GM18873 (cell line): ENCODE measurements around the gene PDGFB.

Source experiments
- ATAC-seq: cut with Tn5 transposase; IDR thresholded peaks from one replicate; pipeline ENCODE4 v1.9.1; 2021; ENCODE audit warnings: mild to moderate bottlenecking, moderate library complexity, moderate number of reproducible peaks; ENCODE audit not compliant: unreplicated experiment, low FRiP score

Gene PDGFB

DNA sequence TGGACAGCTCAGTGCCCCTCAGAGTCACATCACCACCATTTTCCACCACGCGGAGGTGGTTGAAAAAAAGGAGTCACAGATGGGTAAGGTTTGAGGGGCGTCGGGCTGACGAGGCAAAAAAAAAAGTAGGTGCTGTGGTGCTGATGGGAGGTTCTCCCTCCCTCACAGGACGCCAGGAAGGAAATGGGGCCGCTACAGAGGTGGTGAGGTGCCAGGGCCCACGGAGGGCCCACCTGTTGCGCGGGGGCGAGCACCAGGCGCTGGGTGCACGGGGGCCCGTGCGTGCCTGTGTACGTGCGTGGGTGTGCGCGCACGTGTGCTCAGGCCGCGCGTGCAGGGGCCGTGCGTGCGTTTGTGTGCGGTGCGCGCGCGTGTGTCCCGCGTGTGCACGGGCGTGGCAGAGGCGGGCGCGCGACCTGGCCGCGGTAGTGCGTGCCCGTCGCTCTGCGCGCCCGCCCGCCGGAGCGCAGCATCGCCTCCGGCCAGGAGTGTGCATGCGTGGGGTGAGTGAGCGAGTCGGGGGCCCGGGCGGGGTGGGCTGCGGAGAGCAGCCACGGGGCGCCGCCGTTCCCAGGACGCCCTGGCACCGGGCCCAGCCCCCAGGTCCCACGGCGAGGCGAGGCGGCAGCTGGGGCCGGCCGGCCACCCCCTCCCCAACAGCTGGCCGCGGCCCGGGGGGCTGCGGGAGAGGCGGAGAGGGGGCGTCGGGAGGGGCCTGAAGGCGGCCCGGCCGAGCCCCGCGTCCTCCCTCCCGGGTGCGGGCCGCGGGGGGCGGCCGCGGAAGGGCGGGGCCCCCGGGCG, 2.8 kb downstream of the PDGFB start:
- no peak for ATAC-seq

- no peak for ATAC-seq
These were observed 3.7 kb downstream of the PDGFB start for GRCh38 chr22:39240831-39241793.

GRCh38 chr22:39239561-39240423, 5.0 kb downstream of the PDGFB start:
- no peak for ATAC-seq

GRCh38 chr22:39238966-39239505, 5.7 kb downstream of the PDGFB start:
- no peak for ATAC-seq

DNA sequence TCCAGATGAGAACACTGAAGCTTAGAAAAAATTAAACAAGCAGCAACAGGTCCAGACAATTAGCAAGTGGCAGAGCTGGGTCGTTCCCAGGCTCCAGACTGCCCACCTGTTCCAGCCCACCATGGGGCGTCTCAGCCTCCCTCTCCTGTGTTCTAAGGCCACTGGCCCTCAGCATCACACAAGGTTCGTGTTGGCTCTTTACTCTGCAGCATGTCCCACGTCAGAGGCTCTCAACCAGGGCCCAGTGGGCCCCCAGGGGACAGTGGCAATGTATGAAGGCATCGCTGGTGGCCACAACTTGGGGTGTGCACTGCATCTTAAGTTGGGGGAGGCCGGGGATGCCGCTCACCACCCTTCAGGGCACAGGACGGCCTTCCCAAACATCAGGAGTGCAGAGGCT, 6.2 kb downstream of the PDGFB start:
- no peak for ATAC-seq

- ATAC-seq: no peak
These were observed 6.7 kb downstream of the PDGFB start for GRCh38 chr22:39238101-39238466.

DNA sequence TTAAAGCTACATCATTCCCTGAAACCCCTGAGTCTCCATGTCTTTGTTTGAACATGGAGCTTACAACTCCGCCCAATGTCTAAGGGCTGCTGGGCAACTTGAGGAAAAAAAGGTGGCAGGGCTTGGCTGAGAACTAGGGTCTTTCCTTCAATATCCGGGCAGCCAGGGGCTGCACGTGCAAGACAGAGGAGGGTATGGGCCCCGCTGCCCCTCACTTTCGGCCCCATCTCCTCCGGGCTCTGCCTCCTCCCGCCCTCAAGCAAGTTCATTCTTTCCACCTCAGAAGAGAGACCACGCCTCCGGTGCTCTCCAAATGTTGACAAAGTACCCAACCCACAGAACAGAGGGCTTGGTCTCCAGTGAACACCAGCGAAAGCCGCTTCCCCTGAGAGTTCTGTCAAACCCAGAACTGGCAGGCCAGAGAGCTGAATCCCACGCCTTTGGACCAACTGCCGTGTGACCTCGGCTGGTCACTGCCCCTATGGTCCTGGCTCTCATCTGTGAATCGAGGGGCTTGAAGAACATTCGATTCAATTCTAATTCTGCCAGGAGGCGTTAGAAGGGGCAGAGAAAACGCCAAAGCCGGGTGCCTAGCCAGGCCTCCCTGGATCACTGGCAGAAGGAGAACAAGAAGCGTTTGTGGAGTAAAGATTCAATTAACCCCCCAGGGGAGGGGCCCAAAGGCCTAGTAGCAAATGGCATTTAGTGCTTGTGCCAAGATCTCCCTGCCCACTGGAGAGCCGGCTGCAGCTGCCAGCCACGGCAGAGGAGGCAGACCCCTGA, 7.3 kb downstream of the PDGFB start:
- ATAC-seq: no peak

DNA sequence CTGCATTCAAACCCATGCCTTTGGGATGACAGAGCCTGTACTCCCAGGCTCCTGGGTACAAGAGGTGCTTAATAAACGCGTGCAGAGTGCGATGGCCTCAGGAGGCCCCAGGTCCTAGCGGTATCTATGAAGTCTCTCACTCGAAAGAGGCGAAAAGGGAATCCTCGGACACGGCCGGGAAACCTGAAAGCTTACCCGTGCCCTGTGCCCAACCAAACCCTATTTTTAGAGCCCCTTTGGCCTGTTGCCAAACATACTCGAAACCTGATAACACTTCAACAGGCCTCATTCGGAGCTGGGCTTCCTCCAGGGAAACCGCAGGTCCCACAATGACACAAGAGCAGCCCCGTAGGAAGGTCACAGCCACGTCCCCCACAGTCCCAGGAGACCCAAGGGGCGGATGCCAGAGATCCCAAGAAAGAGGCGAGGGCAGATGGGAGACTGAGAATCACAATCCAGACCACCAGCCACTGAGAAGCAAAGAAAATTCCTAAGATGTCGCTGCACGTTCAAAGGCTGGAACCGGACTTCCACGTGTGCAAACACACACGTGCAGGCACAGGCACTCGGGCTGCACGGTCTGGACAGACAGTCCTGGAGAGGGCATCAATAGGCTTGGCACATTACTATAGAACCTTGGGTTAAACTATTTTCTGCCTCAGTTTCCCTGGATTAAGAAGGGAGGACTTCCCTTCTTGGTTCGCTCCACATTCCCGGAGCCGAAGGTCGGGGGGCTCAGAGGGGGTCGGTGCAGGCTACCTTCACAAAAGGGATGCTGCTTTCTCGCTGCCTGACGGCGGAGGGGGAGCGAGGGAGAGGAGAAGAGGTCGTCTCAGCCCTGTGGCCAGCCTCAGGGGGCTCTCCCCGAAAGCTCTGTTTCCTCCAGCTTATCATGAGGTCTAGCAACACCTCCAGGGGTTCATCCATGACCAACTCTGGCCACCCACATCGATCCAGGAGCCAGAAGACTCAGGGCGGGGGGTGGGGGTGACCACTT, 8.2 kb downstream of the PDGFB start:
- no peak for ATAC-seq

DNA sequence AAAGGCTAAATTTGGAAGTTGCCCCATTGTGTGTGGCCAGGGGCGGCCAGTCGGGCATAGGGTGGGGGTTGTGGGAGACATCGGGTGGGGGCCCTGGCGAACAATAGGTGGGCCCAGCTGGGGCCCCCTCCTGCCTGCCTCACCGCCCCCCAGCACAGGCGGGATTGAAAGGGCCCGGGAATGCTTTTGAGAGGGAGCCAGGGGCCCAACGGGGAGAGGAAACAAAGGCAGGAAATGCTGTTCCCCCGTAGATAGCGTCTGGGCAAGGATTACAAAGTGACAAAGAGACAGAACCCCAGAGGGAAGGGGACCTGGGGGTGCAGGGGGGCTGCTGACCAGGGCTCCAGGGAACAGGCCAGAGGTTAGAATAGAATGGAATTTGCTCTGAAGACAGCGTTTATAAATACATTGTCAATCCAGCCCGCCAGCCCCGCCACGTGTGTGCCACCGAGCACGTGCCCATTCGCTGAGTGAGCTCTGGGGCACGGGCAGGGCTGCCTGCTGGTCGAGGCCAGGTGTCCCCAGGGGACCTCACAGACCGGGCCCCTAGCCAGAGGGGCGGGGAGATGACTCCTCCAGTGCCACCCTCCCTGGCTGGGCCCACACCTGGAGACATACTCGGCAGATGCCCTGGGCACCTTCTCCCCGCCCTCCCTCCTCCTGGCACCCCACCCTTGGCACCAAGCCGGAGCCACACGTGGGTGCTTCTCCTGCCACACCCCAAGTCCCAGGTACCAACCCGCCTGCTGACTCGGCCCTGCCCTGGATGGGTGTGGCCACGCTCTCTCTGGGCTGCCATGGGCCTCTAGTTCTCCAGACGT, 9.7 kb downstream of the PDGFB start:
- ATAC-seq: no peak

- ATAC-seq: no peak
These were observed 10.4 kb downstream of the PDGFB start for GRCh38 chr22:39234472-39234787.

DNA sequence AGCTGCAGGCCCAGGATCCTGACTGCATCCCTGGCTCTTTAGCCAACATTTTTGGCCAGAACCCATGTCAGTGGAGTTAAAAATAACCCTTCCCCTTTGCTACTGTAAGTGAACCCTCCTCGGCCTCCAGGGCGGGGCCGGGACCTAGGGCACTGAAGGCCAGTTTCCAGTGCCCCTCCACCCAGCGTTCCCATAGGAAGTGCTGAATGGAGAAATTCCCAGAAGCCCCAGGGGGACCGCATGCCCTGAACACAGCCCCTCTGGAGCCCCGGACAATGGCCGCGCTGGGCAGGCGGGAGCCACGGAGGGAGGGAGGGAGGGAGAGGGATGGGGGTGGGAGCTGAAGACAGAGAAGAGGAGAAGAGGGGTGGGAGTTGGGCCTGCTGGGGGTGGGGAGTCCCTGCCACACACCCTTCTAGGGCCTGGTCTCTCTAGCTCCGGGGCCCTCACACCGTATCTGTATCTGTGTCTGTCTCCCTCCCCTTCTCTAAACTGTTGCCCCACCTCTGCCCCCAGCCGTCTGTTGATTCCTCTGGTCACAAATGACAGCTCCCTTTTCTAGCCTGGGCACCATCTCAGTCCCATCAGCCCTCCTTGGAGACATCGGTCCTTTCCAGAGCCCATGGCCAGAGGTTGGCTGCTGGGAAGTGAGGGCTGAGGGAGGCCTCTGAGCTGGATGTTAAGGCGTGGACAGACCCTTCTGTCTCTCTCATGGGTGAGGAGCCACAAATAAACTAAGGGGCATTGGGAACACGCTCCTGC, 10.9 kb downstream of the PDGFB start:
- ATAC-seq: no peak

- no peak for ATAC-seq
These were observed 11.7 kb downstream of the PDGFB start for GRCh38 chr22:39232806-39233709.

GRCh38 chr22:39232246-39232645, 12.5 kb downstream of the PDGFB start:
- ATAC-seq: no peak

DNA sequence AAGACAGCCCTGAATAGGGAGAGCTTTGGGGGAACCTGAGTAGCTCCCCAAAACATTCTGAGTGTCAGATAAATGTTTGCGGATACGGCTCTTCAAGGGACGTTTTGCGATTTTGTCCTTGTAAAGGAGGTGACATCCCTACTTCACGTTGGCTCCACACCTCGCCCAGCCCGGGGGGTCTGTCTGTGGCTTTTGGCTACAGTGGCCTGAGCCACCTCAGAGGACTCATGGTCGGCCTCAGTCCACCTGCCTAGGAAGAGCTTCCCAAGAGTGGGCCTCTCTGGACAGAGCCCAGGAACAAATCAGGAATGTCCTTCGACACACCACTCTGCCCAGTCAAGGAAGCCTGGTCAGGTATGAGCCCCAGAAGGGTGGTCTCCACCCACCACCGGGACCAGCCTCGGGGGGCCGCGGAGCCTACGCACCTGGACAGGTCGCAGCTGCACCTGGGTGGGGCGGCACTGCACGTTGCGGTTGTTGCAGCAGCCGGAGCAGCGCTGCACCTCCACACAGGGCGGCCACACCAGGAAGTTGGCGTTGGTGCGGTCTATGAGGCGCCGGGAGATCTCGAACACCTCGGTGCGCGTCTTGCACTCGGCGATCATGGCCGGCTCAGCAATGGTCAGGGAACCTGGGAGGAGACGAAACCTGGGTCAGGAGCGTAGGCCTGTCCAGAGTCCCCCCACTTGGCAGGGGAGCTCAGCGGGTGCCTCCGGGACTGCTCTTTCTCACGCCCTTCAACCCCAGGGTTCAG, 13.4 kb downstream of the PDGFB start:
- ATAC-seq: no peak
